BLaER1 treated with 17β-estradiol and CSF1 and Interleukin-3, amounts not matched to agents 10 nM and 100 nM (cell line): ENCODE measurements around the gene DAPK2.

Source experiments
- H3K27ac ChIP-seq, 11 experiments: shearing (Covaris generic); formaldehyde crosslinking; 2 replicates each; pipeline ENCODE4 v1.8.1; 2022
- H3K27me3 ChIP-seq, 11 experiments: shearing (Covaris generic); formaldehyde crosslinking; 2 replicates each; pipeline ENCODE4 v1.8.1; 2022
- H3K36me3 ChIP-seq, 11 experiments: shearing (Covaris generic); formaldehyde crosslinking; 2 replicates each; pipeline ENCODE4 v1.8.1; 2022
- H3K4me1 ChIP-seq, 10 experiments: shearing (Covaris generic); formaldehyde crosslinking; 2 replicates each; pipeline ENCODE4 v1.8.1; 2022
- H3K4me2 ChIP-seq, 11 experiments: shearing (Covaris generic); formaldehyde crosslinking; 2 replicates each; pipeline ENCODE4 v1.8.1; 2022
- H3K4me3 ChIP-seq, 10 experiments: shearing (Covaris generic); formaldehyde crosslinking; 2 replicates each; pipeline ENCODE4 v1.8.1; 2022
- H3K9ac ChIP-seq, 11 experiments: shearing (Covaris generic); formaldehyde crosslinking; 2 replicates each; pipeline ENCODE4 v1.8.1; 2022
- H3K9me3 ChIP-seq, 11 experiments: shearing (Covaris generic); formaldehyde crosslinking; replicated peaks in 1 of 11; 2 replicates each; pipeline ENCODE4 v1.8.1; 2022
- H4K20me1 ChIP-seq, 11 experiments: shearing (Covaris generic); formaldehyde crosslinking; 2 replicates each; pipeline ENCODE4 v1.8.1; 2022
- Cebpa-rat ChIP-seq, 11 experiments: shearing (Covaris generic); IDR thresholded peaks; 2 replicates each; pipeline ENCODE4 v1.8.1; 2022

Gene DAPK2

DNA sequence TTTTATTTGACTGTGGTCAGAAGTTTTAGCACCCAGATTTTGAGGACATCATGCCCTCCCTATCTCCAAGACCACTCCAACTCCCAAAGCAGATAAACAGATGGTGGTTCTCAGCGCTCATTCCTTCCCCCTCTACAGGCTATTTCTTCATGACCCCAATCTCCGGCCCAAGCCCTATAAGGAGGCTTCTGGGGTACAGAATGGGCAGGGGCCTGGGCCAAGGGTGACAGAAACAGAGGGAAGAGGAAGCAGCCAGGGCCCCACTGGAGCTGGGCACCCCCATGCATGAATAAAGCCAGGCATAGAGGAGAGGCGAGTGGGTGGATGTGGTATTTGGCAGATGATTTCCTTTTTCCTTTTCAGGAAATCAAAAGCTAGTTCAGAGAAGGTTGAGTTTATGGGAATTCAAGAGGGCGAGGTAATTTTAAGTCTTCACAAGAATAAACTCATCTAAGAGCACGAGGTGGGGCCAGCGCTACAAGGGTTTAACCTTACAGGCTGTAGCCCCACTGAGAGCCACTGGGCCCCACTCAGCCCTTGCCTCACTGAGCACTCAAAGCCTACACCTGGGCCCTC lies 107.7 kb downstream of the DAPK2 start:
- TF ChIP-seq Cebpa-rat (IDR thresholded peaks at IDR 0.05), result no peak
- peak overlapping the region in 2 of 10 experiments; percentile 13 to 20; a peak in 1 of 20 replicates for H3K4me3 ChIP-seq
- H3K27ac ChIP-seq, result peak overlapping the region in 6 of 11 experiments; percentile 19 to 60 (median 45); a peak in 7 of 22 replicates
- peak overlapping the region in 3 of 11 experiments; percentile 9 to 35 (median 15); a peak in 3 of 22 replicates for H3K9ac ChIP-seq
- H3K4me1 ChIP-seq, result peaks cover 17 to 33% (median 26%) of the 10 kb centered on the region in 10 experiments
- no peaks in the 10 kb centered on the region for H3K27me3 ChIP-seq
- H3K36me3 ChIP-seq, result no peaks in the 10 kb centered on the region
- H3K9me3 ChIP-seq, result no peaks in the 10 kb centered on the region
- no peaks in the 10 kb centered on the region for H4K20me1 ChIP-seq
- H3K4me2 ChIP-seq, result peak overlapping the region; percentile 65 to 95 (median 80)

DNA sequence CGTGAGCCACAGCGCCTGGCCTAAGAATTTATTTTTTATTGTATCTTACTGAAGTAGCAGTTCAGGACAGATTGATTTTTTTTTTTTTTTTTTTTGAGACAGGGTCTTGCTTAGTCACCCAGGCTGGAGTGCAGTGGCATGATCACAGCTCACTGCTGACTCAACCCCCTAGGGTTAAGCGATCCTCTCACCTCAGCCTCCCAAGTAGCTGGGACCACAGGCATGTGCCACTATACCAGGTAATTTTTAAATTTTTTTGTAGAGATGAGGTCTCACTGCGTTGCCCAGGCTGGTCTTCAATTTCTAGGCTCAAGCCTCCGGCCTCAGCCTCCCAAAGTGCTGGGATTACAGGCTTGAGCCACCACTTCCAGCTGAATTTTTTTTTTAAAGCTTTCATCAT lies 112.8 kb downstream of the DAPK2 start:
- Histone ChIP-seq H3K27me3 (no peaks in the 10 kb centered on the region), H3K9ac (no peak overlapping the region), H4K20me1 (no peaks in the 10 kb centered on the region), H3K4me1 (peaks cover 6 to 21% (median 11%) of the 10 kb centered on the region in 10 experiments), H3K36me3 (no peaks in the 10 kb centered on the region), H3K27ac (no peak overlapping the region), H3K4me3 (no peak overlapping the region), H3K4me2 (no peak overlapping the region), H3K9me3 (no peaks in the 10 kb centered on the region)
- no peak for TF ChIP-seq Cebpa-rat (IDR thresholded peaks at IDR 0.05)

DNA sequence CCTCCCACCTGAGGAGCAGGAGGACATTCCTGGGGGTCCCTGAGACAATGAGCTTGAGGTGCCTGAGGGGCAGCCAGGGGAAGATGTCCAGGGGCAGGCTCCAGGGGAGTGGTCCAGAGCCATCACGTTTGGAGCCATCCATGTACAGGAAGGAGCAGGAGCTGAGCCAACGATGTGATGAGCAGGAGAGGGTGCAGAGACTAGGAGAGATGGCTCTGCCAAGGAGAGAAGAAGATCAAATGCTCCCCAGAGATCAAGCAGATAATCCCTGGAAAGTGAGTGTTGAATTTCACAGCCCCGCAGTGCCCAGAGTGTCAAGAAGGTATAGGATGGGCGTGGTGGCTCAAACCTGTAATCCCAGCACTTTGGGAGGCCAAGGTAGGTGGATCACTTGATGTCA lies 114.7 kb downstream of the DAPK2 start:
- Histone ChIP-seq H3K36me3 (no peaks in the 10 kb centered on the region), H3K9ac (no peak overlapping the region)
- TF ChIP-seq Cebpa-rat (IDR thresholded peaks at IDR 0.05), result no peak

DNA sequence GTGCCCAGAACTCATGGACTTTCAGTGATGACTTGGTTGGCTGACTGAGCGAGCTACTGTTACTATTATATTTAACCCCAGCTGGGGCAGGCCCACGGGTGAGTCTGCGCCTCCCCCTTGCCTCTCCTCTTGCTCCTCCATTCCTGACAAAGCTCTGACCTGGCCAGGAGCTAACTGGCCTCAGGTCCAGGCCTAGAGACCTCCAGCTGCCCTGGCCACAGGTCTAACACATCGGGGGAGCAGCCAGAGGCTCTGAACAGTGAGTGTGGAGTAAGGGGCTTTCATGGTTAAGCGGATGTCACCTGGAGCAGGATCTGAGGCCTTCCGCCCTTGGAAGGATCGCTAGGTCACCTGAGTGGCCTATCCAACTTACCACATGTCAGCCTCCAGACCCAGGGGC lies 116.3 kb downstream of the DAPK2 start:
- Histone ChIP-seq H3K27me3 (no peaks in the 10 kb centered on the region), H3K4me2 (no peak overlapping the region), H3K9me3 (no peaks in the 10 kb centered on the region), H4K20me1 (no peaks in the 10 kb centered on the region), H3K36me3 (no peaks in the 10 kb centered on the region), H3K4me3 (no peak overlapping the region), H3K27ac (no peak overlapping the region), H3K9ac (no peak overlapping the region), H3K4me1 (peaks cover 0 to 11% (median 3%) of the 10 kb centered on the region in 10 experiments; a peak in 5 of 20 replicates)
- TF ChIP-seq Cebpa-rat (IDR thresholded peaks at IDR 0.05), result no peak

More for the DNA sequence above, 114.7 kb downstream of the DAPK2 start:
- H3K4me2 ChIP-seq, result no peak overlapping the region
- peaks cover 0 to 11% (median 3%) of the 10 kb centered on the region in 10 experiments; a peak in 5 of 20 replicates for H3K4me1 ChIP-seq
- no peaks in the 10 kb centered on the region for H3K9me3 ChIP-seq
- H4K20me1 ChIP-seq, result no peaks in the 10 kb centered on the region
- H3K27ac ChIP-seq, result no peak overlapping the region
- no peak overlapping the region for H3K4me3 ChIP-seq
- no peaks in the 10 kb centered on the region for H3K27me3 ChIP-seq

DNA sequence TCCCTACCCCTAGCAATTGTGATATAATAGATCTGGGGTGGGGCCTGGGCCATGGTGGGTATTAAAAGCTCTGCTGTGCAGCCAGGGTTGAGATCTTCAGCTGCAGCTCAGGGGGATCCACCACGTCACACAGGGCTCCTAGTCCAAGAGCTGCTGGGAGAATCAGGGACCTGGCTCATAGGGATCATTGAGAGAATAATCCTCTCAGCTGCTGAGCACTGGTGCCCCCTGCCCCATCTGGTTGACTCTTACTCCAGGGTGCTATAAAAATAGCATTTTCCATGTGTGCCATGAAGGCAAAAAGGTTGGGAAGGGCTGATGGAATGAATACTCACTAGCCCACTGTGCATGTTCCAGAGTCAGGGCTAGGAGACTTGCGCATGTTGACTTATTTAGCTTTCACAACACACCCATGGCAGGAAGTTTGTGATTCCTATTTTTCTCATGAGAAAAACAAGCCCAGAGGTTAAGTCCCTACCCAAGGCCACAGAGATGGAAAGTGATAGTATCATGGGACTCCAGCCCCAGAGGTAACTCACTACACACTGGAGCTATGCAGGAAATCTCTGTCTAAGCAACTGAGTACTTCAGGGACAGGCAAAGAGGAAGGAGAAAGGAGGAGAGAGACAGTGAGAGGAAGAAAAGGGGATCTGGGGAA lies 118.0 kb downstream of the DAPK2 start:
- Histone ChIP-seq H3K4me3 (no peak overlapping the region), H3K4me2 (peak overlapping the region in 3 of 11 experiments; percentile 3 to 47 (median 11); a peak in 3 of 22 replicates), H3K27ac (no peak overlapping the region), H3K9me3 (no peaks in the 10 kb centered on the region), H3K27me3 (no peaks in the 10 kb centered on the region), H4K20me1 (no peaks in the 10 kb centered on the region), H3K4me1 (peaks cover 0 to 23% (median 4%) of the 10 kb centered on the region in 10 experiments; a peak in 5 of 20 replicates), H3K9ac (no peak overlapping the region), H3K36me3 (no peaks in the 10 kb centered on the region)
- no peak for TF ChIP-seq Cebpa-rat (IDR thresholded peaks at IDR 0.05)

DNA sequence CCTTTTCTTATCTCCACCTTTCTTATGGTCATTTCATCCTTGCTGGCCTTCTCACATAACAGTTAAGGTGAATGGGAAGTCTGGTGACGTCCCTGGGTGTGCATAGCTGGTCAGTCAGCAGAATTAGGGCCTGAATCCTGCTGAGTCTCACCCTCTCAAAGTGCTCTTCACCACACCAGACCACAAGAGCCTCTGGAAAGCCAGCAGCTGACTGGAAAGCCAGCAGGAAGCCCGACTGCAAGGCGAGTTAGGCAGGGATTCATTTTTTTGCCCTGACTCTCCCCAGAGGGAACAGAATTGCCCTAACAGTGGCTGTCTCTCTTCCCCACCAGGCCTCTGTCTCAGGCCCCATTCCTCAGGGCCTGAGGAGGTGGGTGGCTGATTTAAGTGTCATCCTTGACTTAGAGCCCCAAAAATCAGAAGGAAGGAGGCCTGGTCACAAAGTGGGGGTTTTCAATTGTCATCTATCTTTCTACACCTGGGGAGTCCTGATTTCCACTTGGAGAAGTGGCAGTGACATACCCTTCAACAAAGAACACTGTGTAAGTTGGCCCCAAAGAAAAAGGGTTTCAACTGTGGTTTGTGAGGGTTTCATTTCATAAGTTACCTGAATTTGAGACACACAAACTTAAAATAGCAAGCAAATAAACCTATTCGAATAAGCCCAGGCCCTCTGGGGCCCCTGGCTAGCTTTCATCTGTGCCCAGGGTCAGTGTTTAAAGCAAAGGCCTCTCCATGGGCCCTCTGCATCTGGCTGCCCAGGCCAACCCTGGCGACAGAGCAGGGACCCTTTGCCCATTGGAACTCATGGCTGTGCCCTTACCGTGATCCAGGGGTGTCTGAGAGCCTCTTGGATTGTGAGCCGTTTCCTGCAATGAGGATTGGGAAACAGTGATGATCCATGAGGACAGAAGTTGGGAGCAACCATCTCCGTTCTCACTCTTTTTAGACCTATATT lies 122.0 kb downstream of the DAPK2 start:
- no peaks in the 10 kb centered on the region for H3K9me3 ChIP-seq
- H3K27ac ChIP-seq, result no peak overlapping the region
- H3K36me3 ChIP-seq, result no peaks in the 10 kb centered on the region
- TF ChIP-seq Cebpa-rat (IDR thresholded peaks at IDR 0.05), result no peak
- peaks cover 19 to 35% (median 26%) of the 10 kb centered on the region in 10 experiments for H3K4me1 ChIP-seq
- H4K20me1 ChIP-seq, result no peaks in the 10 kb centered on the region
- H3K4me3 ChIP-seq, result no peak overlapping the region
- H3K9ac ChIP-seq, result peak overlapping the region in 2 of 11 experiments; percentile 40 to 48; a peak in 2 of 22 replicates
- peak overlapping the region in 2 of 11 experiments; percentile 29 to 30; a peak in 3 of 22 replicates for H3K4me2 ChIP-seq
- H3K27me3 ChIP-seq, result no peaks in the 10 kb centered on the region

DNA sequence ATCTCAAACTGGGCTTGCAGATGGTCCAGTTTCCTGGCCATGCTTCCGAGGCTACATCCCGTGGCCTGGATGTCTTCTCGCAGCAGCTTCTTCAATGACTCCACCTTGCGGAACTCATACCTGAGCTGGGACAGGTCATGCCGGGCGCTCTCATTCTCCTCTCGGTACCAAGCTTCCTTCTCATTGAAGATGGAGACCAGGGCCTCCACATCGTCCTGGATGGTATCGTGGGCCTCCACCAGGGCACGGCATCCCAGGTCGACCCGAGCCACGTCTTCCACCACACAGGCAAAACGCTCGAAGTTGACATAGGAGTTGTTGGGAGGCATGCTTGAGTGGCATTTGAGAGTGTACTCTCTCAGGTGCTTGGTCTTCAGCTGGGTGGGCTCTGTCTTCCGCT lies 123.4 kb downstream of the DAPK2 start:
- Histone ChIP-seq H3K9me3 (no peaks in the 10 kb centered on the region), H3K4me2 (no peak overlapping the region), H3K27ac (no peak overlapping the region), H4K20me1 (no peaks in the 10 kb centered on the region), H3K27me3 (no peaks in the 10 kb centered on the region), H3K4me1 (peaks cover 19 to 27% (median 24%) of the 10 kb centered on the region in 10 experiments), H3K9ac (no peak overlapping the region), H3K36me3 (no peaks in the 10 kb centered on the region), H3K4me3 (no peak overlapping the region)
- no peak for TF ChIP-seq Cebpa-rat (IDR thresholded peaks at IDR 0.05)

DNA sequence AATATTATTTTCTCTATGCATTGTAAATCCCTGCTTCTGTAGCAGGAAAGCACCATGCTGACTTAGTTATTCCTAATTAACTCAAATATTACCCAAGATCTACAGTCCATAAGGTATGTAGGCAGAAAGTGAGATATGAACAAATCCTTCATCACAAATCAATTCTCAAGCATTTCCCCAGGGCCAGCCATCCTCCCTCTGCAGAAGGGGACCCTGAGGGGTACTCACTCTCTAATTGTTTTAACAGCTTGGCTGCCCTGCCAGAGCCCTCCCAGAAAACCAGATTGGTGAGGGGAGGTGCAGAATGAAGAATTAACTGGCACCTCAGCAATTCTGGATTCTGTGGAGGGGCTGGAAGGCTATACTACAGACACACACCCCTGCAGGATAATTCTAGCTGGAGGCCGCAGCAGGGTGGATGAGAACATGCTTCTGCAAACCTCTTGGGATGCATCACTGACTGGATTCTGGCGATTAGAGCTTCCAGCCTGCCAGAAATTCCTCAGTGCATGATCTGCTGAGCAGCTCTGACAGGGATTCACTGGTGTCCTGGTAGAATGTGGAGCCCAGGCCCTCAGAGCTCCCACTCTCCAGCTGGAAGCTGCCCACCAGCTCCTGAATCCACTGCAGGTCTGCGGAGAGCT lies 123.9 kb downstream of the DAPK2 start:
- Histone ChIP-seq H3K4me1 (peaks cover 19 to 27% (median 24%) of the 10 kb centered on the region in 10 experiments), H4K20me1 (no peaks in the 10 kb centered on the region), H3K9ac (no peak overlapping the region), H3K27me3 (no peaks in the 10 kb centered on the region), H3K9me3 (no peaks in the 10 kb centered on the region), H3K4me2 (no peak overlapping the region), H3K4me3 (no peak overlapping the region), H3K27ac (no peak overlapping the region), H3K36me3 (no peaks in the 10 kb centered on the region)
- no peak for TF ChIP-seq Cebpa-rat (IDR thresholded peaks at IDR 0.05)
